GM19372 (cell line): Measurements from ENCODE around the gene ANKRD22.

Experiments used
- ATAC-seq: cut with Tn5 transposase; IDR thresholded peaks from one replicate; pipeline ENCODE4 v1.9.1; 2021; ENCODE audit warnings: mild to moderate bottlenecking, low read depth, moderate library complexity; ENCODE audit not compliant: unreplicated experiment

ANKRD22 gene

DNA sequence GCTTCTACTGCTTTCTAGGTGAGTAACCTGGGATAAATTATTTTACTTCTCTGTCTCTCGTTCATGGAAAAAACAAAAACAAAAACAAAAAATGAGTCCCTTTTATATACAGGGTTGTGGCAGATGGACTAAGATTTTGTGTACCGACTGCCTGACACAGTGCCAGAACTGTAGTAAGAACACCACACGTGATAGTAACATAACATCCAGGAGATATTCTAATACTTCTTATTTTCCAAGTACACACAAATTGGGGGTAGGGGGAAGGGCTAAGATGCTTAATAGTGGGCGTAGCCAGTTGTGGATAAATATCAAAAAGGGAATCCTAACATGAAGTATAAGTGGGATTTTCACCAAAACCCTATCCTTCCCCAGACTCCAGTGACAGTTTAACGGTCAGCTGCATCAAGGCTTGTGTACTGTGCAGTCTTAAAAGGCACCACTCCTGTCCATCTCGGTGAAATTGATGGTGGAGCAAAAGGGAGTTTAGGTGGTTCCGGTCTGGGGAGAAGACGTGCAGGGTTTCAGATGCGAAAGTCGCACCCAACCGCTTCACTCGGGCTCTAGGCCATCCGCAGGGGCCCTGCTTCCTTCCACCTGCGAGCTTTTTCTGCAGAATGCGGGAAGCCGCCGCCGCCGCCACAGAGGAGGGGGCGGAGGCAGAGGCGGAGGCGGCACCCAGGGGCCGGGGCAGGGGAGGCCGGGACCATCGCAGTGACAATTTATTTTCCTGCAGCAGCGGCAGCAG is 28.1 kb upstream of the ANKRD22 start, which contains the start of gene STAMBPL1:
STAMBPL1 (plus strand) TSS at position 712 of the 748 bp plus-strand sequence. CDS start 21,464 bp downstream, outside the sequence.
- ATAC-seq: peak; percentile 47

DNA sequence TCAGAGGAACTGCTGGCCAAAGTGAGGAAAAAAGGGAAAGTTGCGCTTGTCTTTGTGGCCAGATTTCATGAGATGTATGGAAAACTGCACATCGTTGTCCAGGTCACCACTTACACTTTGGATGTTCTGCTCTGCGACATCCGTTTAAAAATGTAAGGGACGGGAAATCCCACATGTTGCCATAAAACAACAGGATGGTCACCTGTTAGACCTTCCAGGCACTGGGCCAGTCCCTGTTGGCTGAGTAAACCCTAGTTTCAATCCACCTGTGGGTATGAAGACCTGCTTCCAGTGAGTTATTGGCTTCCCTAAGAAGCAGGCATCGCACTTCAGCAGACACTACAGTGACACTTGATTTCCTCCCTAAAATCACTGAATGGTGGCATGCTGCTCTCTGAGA is 25.7 kb upstream of the ANKRD22 start:
- no peak for ATAC-seq

DNA sequence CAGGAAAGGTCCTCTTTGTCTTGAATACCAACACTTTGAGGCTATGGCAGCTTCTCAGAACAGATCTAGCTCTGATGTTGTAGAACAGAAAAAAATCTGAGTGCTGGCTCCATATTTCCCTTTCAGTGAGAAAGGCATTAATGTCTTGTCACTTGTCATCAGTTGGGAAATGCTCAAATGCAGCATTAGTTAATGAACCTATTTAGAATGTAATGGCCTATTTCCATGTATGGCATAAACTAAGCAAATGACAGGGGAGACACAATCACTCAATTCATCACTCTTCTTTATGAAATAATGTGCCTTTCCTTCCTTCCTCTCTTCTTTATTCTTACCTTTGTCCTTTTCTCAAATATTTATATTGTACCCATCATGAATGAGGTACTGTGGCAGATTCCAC is 23.4 kb upstream of the ANKRD22 start:
- ATAC-seq: no peak

DNA sequence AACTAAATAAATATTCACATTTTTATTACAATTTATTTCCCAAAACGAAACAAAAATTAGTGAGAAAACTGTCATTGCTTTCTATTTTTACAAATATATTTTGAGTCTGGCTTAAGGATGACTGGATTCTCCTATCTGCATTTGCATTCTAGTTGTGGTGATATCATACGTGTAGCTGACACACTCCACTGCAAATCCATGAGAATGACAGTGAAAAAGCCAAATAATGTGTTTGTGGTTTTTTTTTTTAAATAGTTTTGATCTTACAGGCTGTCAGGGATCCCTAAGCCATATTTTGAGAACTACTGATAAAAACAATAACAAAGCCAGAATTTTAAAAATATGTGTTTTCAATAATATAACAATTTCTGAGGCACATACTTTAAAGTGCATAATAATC is 22.6 kb upstream of the ANKRD22 start:
- no peak for ATAC-seq

DNA sequence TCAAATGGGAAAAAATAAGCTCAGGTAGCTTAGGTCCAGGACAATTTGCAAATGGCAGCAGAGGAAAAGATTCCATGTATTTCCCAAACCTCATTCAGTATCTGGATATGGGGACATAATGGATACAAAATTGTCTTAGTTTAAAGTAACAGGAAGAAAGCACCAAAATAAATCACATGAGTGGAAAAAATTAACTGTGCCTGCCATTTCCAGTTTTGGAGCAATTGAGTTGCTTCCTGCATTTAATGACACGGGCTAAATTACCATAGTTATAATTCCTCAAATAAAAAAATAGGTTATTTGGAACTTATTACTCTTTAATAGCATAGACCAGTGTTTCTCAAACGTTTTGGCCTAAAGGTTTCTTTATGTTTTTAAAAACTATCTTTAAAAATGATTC is 22.1 kb upstream of the ANKRD22 start:
- no peak for ATAC-seq

DNA sequence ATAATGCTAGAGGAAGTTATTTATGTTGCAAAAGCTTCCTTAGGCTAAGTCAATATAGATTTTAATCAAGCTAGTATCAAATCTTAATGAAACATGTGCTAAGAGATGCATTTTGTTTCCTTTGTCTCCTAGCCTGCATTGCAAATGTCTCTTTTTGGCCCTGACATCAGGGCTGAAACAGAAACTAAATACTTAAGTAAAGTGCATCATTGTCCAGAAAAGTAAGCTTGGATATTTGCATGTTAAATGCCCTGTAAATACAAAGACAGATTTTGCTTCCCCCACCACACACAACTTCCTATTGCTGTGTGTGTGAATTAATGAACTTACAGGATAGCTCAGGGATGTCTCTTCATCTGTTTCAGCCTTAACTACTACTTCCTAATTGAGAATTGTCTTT is 18.4 kb upstream of the ANKRD22 start:
- no peak for ATAC-seq

DNA sequence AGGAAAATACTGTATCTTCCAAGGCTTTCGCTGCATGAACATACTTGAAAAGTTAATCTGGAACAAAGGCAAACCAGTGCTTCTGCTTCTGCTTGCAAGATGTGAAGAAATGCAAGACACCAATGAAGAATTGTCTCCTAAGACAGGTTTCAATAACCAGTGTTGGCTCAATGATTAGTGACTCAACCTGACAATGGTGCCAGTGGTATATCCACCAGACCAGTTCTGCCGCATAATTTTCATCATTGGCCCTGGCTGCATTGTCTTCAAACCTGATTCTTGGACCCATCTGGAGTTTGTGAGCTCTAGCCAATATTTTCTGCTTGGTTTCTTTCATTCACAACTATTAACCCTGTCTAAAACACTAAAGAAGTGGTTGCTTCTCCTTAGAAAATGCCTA is 14.8 kb upstream of the ANKRD22 start:
- no peak for ATAC-seq

DNA sequence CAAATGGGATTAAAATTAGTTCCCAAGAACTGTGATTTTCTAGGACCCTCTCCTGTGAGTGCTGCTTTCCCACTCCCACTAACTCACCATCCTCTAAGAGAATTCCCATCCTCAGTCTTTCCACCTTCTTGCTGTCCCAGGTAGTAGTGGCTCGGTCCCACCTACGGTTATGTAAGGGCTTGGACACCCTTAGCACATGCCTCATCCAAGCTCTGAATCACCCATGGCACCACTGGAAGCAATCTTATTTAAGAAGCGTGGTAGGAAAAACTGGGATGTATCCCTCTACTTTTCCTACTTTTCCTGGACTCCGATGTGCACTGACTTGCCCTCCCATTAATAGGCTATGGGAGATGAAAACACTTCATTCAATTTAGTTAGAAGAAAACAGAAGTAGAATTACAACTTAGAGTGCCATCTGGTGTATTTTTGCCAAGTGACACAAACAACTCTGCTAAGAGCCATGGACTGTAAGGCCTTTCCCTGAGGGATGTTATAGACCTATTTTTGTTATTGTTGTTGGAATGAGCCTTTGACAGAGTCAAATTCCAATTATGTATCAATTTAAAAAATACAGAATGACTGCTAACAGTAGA is 13.7 kb upstream of the ANKRD22 start:
- ATAC-seq: no peak

DNA sequence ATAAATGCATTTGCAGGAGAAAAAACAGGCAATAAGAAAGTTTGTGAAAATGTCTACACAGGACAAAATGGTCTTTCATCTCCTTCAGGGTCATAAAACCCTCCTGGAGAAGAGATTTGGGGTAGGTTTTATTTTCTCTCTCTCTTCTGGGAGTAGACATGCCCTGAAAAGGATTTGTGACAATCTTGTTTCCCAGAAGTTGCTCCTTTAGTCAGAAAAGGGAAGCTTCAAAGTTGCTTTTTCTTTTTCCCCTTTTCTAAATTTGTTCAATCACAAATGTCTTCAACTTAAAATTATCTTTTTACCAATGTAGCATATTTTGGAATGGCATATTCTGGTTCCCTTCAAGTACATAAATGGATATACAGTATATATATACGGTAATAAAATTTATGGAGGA is 9.4 kb upstream of the ANKRD22 start:
- no peak for ATAC-seq

DNA sequence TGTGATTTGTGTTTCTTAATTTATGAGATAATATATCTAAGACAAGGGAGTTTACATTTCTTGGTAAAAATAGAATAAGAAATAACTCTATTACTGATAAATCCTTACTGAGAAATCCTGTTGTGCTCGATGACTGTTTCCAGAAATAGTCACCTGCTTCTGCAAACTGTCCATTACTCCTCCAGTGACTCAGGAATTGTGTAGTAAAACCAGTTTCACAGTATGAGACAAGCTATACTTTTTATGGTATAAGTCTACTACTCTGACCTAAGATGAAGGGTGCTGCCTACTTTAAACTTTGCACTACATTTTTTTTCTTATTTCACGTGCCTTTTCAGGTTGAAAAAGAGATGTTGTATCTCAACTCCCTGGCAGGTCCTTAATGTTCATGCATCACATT is 6.8 kb upstream of the ANKRD22 start:
- no peak for ATAC-seq

DNA sequence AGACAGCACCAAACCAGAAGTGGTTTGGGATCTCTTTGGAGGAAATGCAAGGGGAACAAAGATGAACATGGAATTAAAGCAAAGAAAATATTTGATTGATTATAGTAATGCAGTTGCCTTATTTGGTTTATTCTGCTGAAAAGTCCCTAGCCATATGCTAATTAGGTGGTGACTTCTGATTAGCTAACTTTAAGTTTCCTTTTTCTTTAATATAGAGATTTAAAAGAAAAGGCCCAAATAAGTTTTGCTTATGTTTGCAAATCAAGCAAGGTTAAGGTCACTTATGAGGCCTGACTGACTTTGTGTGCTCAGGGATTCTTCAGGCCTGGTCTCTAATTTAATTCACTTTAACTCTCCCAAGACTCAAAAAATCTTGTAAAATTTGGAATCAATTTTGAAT is 6.2 kb upstream of the ANKRD22 start:
- ATAC-seq: no peak

DNA sequence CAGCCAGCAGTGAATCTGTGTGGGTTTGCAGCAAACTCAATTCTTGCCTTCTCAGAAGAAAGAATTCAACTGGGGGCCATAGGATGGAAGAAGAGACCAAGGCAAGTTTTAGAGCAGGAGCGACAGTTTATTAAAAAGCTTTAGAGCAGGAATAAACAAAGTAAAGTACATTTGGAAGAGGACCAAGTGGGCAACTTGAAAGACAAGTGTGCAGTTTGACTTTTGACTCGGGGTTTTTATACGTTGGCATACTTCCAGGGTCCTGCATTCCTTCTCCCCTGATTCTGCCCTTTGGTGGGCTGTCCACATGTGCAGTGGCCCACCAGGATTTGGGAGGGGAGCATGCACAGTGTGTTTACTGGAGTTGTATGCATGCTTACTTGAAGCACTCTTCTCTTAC is 3.0 kb upstream of the ANKRD22 start:
- ATAC-seq: no peak

DNA sequence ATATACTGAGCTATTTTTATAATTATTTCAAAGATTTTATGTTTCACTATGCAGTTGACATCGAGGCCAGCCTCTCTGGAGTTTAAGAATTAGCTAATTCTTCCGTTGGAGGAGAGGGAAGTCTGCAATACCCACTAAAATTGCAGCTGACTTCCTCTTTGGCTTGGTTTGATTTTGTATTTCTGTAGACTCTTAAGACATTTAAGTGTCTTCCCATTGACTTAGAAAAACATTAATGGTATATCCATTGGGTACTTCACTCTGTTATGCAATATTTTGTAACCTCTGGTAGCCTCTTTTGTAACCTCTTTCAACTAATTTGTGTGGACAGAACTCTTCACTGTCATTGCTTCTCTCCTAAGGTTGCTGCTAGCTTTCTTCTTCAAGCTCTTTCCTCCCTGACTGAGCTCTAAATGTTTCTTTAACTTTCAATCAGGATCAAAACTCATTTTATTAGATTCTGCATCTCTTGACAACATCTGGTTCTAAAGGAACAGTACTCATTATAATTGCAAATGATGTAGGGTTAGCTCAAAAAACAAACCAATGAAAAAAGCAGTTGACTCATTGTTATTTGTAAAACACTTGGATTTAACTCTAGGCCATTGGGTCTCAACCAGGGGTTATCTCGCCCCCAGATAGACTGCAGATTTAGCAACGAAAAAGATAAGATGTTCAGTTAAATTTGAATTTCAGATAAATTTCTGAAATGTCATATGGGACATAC is 1.7 kb upstream of the ANKRD22 start:
- no peak for ATAC-seq

DNA sequence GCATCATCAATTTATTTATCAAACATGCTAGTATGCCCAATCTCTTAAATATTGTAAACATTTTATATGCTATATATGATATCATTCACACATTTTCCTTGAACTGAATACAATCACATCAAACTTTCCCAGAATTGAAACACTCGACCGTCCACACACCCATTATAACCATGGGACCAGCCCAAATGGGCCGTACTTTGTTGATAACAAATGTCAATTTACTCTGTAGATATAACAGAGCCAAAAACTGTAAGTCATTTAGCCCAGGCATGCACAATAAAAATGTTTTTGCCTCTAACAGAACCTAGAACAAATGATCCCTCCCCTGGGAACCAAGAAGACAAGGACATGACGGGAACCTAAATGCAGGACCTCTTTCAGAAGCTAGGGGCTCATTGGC is 683 bp upstream of the ANKRD22 start:
- ATAC-seq: no peak

DNA sequence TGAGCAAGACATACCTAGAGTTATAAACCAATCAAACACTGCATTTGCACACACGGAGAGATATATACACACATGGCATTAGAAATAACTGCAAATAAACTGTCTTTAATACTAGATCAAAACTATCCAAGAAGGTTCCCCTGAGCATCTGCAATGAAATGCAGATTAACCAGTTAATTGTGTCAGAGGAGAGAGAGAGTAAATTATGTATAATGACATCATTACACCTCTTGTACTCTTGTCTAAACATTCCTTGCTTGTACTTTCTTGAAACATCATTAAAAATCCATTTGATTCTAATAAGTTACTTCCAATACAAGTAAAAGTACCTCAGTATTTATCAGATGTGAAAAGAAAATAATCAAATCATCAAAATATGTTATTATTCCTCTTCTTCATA is 932 bp downstream of the ANKRD22 start:
- ATAC-seq: no peak

DNA sequence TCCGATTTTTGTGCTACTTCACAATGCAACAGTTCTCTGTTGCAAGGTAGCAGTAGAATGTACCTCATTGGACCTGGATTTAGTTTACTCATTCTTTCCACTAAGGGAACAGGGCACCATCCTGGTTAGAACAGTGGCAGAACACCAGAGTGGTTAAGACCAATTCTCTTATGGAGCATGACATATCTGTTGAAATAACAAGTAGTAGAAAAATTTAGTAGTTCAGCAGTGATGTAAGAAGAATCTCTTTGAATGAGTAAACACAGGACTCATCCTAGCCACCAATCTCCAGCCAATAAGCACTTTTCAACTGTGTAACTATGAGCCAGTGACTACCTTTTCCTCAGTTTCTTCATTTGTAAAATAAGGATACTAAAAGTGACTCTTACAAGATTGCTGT is 2.4 kb downstream of the ANKRD22 start:
- no peak for ATAC-seq

DNA sequence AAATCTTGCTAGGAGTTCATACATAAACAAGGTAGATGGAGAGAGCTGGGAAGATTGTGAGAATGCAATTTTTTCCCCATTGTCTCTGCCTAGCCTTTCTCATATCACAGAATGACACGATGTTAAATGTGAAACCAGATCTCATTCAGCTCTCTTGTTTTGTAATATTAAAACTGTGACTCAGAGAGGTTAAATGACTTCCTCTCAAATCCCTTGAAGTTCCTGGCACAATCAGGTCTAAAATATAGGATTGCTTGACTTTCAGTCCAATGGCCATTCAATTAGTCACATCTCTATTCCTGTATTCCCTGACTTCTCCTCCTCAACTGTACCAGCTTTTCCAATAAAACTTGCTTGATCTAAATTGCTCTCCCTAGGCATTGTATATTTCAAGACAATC is 3.1 kb downstream of the ANKRD22 start:
- no peak for ATAC-seq

DNA sequence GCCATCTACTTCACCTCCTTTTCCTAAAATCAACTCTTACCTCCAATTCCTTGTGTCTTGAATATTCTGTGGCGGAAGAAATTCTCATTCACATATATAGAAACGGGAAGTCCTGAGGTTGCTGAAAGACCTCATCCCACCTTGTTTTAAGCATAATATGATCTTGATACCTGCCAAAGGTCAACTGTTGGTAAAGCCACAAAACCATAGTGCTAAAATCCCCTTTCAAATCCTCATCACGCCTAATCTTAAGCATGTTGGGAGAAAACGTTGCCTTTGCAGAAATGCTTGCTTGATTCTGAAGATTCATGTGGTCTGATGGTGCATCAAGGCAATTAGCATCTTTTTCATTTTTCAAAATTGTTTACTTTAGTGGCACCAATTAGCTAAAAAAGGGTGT is 8.5 kb downstream of the ANKRD22 start:
- ATAC-seq: no peak

DNA sequence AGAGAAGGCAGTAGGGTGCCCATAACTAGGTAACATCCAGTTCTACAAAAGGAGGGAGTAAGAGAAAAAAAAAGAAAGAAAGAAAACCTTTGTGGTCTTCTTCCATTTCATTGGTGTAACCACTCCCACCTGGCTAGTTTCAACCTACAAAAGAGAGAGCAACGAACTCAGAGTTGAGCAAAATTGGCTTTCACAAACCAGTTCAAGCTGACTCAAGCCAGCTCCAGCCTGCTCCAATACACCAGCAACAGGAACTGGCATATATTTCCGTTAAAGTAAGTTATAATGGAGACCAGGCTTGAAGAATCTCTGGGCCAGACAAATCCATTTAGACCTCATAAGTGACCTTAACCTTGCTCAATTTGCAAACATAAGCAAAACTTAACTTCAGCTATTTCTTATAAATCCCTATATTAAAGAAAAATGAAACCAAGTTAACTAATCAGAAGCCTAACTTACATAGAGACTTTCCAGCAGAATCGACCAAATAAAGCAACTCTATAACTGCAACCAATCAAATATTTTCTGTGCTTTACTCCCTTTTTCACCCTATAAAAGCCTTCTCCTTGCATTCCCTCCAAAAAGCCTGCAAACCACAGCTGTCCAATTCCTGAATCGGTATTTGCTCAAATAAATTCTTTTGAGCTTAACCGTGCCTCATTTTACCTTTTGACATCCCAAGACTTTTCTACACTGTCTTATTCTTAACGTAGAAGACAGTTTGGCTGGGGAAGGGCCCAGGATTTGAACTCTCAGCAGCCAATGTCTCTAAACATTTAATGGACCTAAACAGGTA is 10.1 kb downstream of the ANKRD22 start:
- no peak for ATAC-seq

DNA sequence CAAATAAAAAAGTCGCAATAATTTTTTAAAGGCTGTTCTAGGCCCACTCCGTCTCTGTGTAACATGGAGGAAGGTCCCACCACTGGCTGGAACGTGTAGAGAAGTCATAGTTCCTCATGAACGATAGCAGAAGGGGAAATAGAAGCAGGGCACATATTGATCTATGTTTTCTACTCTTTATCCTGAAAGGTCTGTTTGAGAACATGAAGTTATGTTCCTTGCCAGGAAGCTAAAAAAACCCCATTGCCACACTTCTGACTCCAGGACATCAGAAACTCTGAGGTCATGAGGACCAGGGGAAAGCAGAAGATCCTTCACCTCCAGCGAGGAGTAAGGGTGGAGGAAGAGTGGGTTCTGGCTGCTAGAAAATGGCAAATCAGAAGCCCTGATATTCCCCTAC is 10.8 kb downstream of the ANKRD22 start:
- ATAC-seq: no peak

DNA sequence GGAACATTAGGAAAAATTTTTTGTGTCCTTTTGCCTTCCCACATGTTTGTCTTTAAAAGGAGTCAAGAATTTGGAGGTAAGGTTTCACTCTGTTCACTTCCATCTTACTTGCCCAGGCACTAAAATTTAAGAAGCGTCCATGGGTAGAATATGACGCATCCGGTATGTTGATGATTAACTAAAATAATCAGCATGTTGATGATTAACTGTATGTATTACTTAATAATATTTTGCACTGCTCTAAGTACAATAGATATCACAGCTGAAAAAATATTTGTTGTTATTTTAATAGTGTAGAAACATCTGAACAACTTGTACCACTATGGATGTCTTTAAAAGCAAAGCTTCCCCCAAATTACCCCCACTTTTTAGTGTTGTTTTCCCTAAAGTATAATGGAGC is 11.5 kb downstream of the ANKRD22 start:
- ATAC-seq: no peak
